GM23338 (cell line): ENCODE data around the gene MAD1L1.

Experiments used
- CREB1 ChIP-seq: fragments of 250-450 bp; sonication (Bioruptor Pico); IDR thresholded peaks from 2 replicates; pipeline ENCODE4 v1.5.0; 2020; ENCODE audit warnings: low read depth, mild to moderate bottlenecking, moderate library complexity
- CTCF ChIP-seq, 2 experiments: fragments of 200-600 bp in 1 of 2; sonication (generic) in 1 of 2; conservative IDR thresholded peaks; 2 replicates each; pipeline versions ENCODE4 v1.5.1 to v1.6.1; 2016 to 2017; ENCODE audit warnings: antibody characterized with exemption in 2 of 2, low read depth in 2 of 2, mild to moderate bottlenecking in 2 of 2, moderate library complexity in 1 of 2
- ETS1 ChIP-seq: IDR thresholded peaks from 2 replicates; pipeline ENCODE4 v1.6.1; 2016; ENCODE audit warnings: antibody characterized with exemption
- EZH2 ChIP-seq: fragments of 200-600 bp; sonication (generic); IDR thresholded peaks from one replicate; pipeline ENCODE4 v1.8.0; 2017; ENCODE audit warnings: antibody characterized with exemption, mild to moderate bottlenecking, low read depth; ENCODE audit not compliant: unreplicated experiment
- EZH2phosphoT487 ChIP-seq: fragments of 200-600 bp; sonication (generic); IDR thresholded peaks from one replicate; pipeline ENCODE4 v1.8.1; 2018; ENCODE audit warnings: antibody characterized with exemption; ENCODE audit not compliant: unreplicated experiment
- JUNB ChIP-seq: IDR thresholded peaks from one replicate; pipeline ENCODE4 v1.6.1; 2016; ENCODE audit warnings: antibody characterized with exemption; ENCODE audit not compliant: unreplicated experiment
- NANOG ChIP-seq: IDR thresholded peaks from 2 replicates; pipeline ENCODE4 v1.6.1; 2016; ENCODE audit warnings: antibody characterized with exemption, borderline replicate concordance
- POLR2AphosphoS5 ChIP-seq: IDR thresholded peaks from 2 replicates; pipeline ENCODE4 v1.6.1; 2016; ENCODE audit warnings: antibody characterized with exemption, low read depth
- REST ChIP-seq: IDR thresholded peaks from one replicate; pipeline ENCODE4 v1.6.1; 2018; ENCODE audit warnings: antibody characterized with exemption; ENCODE audit not compliant: unreplicated experiment
- STAT1 ChIP-seq: IDR thresholded peaks from one replicate; pipeline ENCODE4 v1.6.1; 2016; ENCODE audit warnings: antibody characterized with exemption; ENCODE audit not compliant: unreplicated experiment
- ZNF331 ChIP-seq: fragments of 250-450 bp; sonication (Bioruptor Pico); IDR thresholded peaks from 2 replicates; pipeline ENCODE4 v1.5.0; 2020; ENCODE audit warnings: low read depth, mild to moderate bottlenecking, moderate library complexity
- ZNF462 ChIP-seq: fragments of 250-450 bp; sonication (Bioruptor Pico); IDR thresholded peaks from 2 replicates; pipeline ENCODE4 v1.5.0; 2020; ENCODE audit warnings: mild to moderate bottlenecking, moderate library complexity

GRCh38 chr7:2169923-2170575, 62.7 kb downstream of the MAD1L1 start:
- TF ChIP-seq CREB1 (CRISPR knock-in tag), result no peak
- no peak for TF ChIP-seq REST
- TF ChIP-seq NANOG, result no peak
- no peak for TF ChIP-seq CTCF (conservative IDR thresholded peaks at IDR 0.05; ENCODE audit: low read depth in 2 of 2)
- TF ChIP-seq STAT1, result no peak
- TF ChIP-seq EZH2, result no peak
- TF ChIP-seq JUNB, result no peak
- TF ChIP-seq EZH2phosphoT487, result no peak
- TF ChIP-seq ZNF462 (CRISPR knock-in tag), result no peak
- no peak for TF ChIP-seq POLR2AphosphoS5
- no peak for TF ChIP-seq ZNF331
- no peak for TF ChIP-seq ETS1
